Gastrocnemius medialis (tissue), 4 donors: Measurements from ENCODE around the gene GABPA.

Source experiments
- POLR2A ChIP-seq, 2 donors: fragments of 450-650 bp; IDR thresholded peaks; one replicate each; pipeline ENCODE4 v1.6.1; 2017; ENCODE audit warnings: antibody characterized with exemption in 2 of 2, mild to moderate bottlenecking in 2 of 2, moderate library complexity in 2 of 2
- TF ChIP-seq, protein P1 (sequence below), 5 experiments: fragments of 450-650 bp in 3 of 5; fragments of 200-600 bp in 2 of 5; sonication (generic) in 2 of 5; IDR thresholded peaks in 4 of 5; conservative IDR thresholded peaks in 1 of 5; 1 replicate in 4 of 5; 2 replicates in 1 of 5; pipeline ENCODE4 v1.5.1; 2016 to 2019; ENCODE audit warnings: antibody characterized with exemption in 5 of 5, mild to moderate bottlenecking in 3 of 5, moderate library complexity in 3 of 5

GRCh38 chr21:25689226-25689625 lies 45.5 kb upstream of the GABPA start:
- TF ChIP-seq POLR2A (IDR thresholded peaks at IDR 0.05), result no peak
- TF ChIP-seq, protein P1, sequence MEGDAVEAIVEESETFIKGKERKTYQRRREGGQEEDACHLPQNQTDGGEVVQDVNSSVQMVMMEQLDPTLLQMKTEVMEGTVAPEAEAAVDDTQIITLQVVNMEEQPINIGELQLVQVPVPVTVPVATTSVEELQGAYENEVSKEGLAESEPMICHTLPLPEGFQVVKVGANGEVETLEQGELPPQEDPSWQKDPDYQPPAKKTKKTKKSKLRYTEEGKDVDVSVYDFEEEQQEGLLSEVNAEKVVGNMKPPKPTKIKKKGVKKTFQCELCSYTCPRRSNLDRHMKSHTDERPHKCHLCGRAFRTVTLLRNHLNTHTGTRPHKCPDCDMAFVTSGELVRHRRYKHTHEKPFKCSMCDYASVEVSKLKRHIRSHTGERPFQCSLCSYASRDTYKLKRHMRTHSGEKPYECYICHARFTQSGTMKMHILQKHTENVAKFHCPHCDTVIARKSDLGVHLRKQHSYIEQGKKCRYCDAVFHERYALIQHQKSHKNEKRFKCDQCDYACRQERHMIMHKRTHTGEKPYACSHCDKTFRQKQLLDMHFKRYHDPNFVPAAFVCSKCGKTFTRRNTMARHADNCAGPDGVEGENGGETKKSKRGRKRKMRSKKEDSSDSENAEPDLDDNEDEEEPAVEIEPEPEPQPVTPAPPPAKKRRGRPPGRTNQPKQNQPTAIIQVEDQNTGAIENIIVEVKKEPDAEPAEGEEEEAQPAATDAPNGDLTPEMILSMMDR (IDR thresholded peaks at IDR 0.05 in 4 of 5, conservative IDR thresholded peaks at IDR 0.05 in 1 of 5), result no peak
